Measurements from ENCODE around the gene ZNF385A. TPM values are rescaled to one million over a fixed set of nuclear protein-coding genes. Genes with fewer than 3 reads are reported as not detected.

The ZNF385A gene
- total and polyA plus RNA-seq, 2 of the 8 experiments (the other 6 are each of a cell fraction or from before 2014, with no cell fraction given), result 5.2 to 14.3 TPM

DNA sequence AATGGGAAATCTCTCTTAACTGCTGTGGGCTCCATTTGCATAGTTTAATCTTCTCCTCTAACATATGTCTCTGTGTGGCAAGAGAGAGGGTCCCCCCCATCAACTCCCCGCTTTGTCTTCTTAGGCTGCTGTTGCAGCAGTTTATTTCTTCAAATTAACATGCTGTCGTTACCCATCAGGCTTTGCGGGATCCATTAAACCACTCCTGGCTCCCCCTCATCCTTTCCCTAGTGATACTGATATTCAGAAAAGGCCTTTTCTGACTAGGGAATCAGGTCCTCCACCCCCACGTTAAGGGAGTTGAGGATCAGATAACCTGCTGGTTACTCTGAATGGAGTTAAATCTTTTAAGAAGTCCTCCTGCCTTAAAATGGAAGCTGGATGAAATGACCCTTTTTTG lies 35.5 kb downstream of the ZNF385A start (continued):
- TF ChIP-seq EZH2 (IDR thresholded peaks at IDR 0.05; ENCODE audit: low read depth, low read length, severe bottlenecking) (no peak), BRCA1 (IDR thresholded peaks at IDR 0.05; ENCODE audit: low read depth, low read length) (no peak), YY1 (IDR thresholded peaks at IDR 0.05; ENCODE audit: low read depth, low read length) (no peak), HDAC2 (IDR thresholded peaks at IDR 0.05; ENCODE audit: borderline replicate concordance in 1 of 2, low read depth in 2 of 2, low read length in 2 of 2) (no peak), SP4 (IDR thresholded peaks at IDR 0.05; ENCODE audit: low read length) (no peak), CHD2 (IDR thresholded peaks at IDR 0.05; ENCODE audit: low read length) (no peak), BCL11A (IDR thresholded peaks at IDR 0.05; ENCODE audit: low read depth in 2 of 2, low read length in 2 of 2) (no peak)
